Measurements from ENCODE around the gene ZBTB12. TPM values are rescaled to one million over a fixed set of nuclear protein-coding genes. Genes with fewer than 3 reads are reported as not detected.

The ZBTB12 gene
- total and polyA plus RNA-seq, 2 of the 13 experiments (the other 11 are each of a cell fraction or from before 2014, with no cell fraction given): 4.8 to 6.0 TPM

GRCh38 chr6:31940256-31940664 lies 38.4 kb upstream of the ZBTB12 start (continued):
- TF ChIP-seq NCOA2 (CRISPR knock-in tag; IDR thresholded peaks at IDR 0.05): peak; percentile 22; the same call in 1 of the 2 replicates
- TF ChIP-seq HNRNPH1 (optimal IDR thresholded peaks at IDR 0.05; ENCODE audit: low read depth, low read length): no peak
- TF ChIP-seq LCORL (IDR thresholded peaks at IDR 0.05): no peak
- 0 out of 2 replicates have a peak, but pooled peaks have one; percentile 22 for TF ChIP-seq LCORL (CRISPR knock-in tag; IDR thresholded peaks at IDR 0.05)
- TF ChIP-seq, protein P1, sequence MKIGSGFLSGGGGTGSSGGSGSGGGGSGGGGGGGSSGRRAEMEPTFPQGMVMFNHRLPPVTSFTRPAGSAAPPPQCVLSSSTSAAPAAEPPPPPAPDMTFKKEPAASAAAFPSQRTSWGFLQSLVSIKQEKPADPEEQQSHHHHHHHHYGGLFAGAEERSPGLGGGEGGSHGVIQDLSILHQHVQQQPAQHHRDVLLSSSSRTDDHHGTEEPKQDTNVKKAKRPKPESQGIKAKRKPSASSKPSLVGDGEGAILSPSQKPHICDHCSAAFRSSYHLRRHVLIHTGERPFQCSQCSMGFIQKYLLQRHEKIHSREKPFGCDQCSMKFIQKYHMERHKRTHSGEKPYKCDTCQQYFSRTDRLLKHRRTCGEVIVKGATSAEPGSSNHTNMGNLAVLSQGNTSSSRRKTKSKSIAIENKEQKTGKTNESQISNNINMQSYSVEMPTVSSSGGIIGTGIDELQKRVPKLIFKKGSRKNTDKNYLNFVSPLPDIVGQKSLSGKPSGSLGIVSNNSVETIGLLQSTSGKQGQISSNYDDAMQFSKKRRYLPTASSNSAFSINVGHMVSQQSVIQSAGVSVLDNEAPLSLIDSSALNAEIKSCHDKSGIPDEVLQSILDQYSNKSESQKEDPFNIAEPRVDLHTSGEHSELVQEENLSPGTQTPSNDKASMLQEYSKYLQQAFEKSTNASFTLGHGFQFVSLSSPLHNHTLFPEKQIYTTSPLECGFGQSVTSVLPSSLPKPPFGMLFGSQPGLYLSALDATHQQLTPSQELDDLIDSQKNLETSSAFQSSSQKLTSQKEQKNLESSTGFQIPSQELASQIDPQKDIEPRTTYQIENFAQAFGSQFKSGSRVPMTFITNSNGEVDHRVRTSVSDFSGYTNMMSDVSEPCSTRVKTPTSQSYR (CRISPR knock-in tag; IDR thresholded peaks at IDR 0.05; ENCODE audit: borderline replicate concordance): peak; percentile 87
- TF ChIP-seq MYNN (CRISPR knock-in tag; IDR thresholded peaks at IDR 0.05; ENCODE audit: low read depth): no peak
- 0 out of 2 replicates have a peak, but pooled peaks have one; percentile 37 for TF ChIP-seq ATF5 (CRISPR knock-in tag; IDR thresholded peaks at IDR 0.05; ENCODE audit: low read depth)
- TF ChIP-seq AHDC1 (CRISPR knock-in tag; IDR thresholded peaks at IDR 0.05; ENCODE audit: borderline replicate concordance): peak; percentile 50; the same call in 1 of the 2 replicates
- TF ChIP-seq TFAP4 (IDR thresholded peaks at IDR 0.05; ENCODE audit: borderline replicate concordance, low read depth): peak; percentile 53; the same call in 1 of the 2 replicates
- TF ChIP-seq RCOR2 (CRISPR knock-in tag; IDR thresholded peaks at IDR 0.05): peak; percentile 60; the same call in 1 of the 2 replicates
- TF ChIP-seq EP300 (IDR thresholded peaks at IDR 0.05; ENCODE audit: low read depth in 2 of 2, low read length in 2 of 2): no peak
- TF ChIP-seq EP300 (CRISPR knock-in tag; IDR thresholded peaks at IDR 0.05; ENCODE audit: borderline replicate concordance): 0 out of 2 replicates have a peak, but pooled peaks have one; percentile 25
- peak; percentile 41; the same call in 1 of the 2 replicates for TF ChIP-seq ERF (CRISPR knock-in tag; IDR thresholded peaks at IDR 0.05)
- no peak for TF ChIP-seq NFE2L1 (CRISPR knock-in tag; IDR thresholded peaks at IDR 0.05; ENCODE audit: borderline replicate concordance)
- TF ChIP-seq KAT2B (IDR thresholded peaks at IDR 0.05; ENCODE audit: borderline replicate concordance, low read depth, low read length): no peak
- no peak for TF ChIP-seq NFE2L2 (IDR thresholded peaks at IDR 0.05; ENCODE audit: low read length)
- TF ChIP-seq SIX4 (CRISPR knock-in tag; IDR thresholded peaks at IDR 0.05): peak; percentile 68

Data from HepG2 (cell line).